K562 (cell line): ENCODE data around the gene TP53BP2. TPM values are rescaled to one million over a fixed set of nuclear protein-coding genes. Genes with fewer than 3 reads are reported as not detected.

Source experiments
- CREB3L1 ChIP-seq: fragments of 450-650 bp; IDR thresholded peaks from 2 replicates; pipeline ENCODE4 v1.6.1; 2014; ENCODE audit warnings: low read depth, mild to moderate bottlenecking, moderate library complexity, borderline replicate concordance
- E2F3 ChIP-seq: fragments of 250-450 bp; sonication (Bioruptor Pico); IDR thresholded peaks from 2 replicates; pipeline ENCODE4 v1.4.0; 2020; ENCODE audit warnings: mild to moderate bottlenecking
- FOXK2 ChIP-seq, 2 experiments: fragments of 450-650 bp; IDR thresholded peaks in 1 of 2; conservative IDR thresholded peaks in 1 of 2; 2 replicates each; pipeline ENCODE4 v1.6.1; 2016; ENCODE audit warnings: low read depth in 2 of 2, mild to moderate bottlenecking in 1 of 2
- HDAC2 ChIP-seq: fragments of 450-650 bp; IDR thresholded peaks from 2 replicates; pipeline ENCODE4 v1.6.1; 2016; ENCODE audit warnings: mild to moderate bottlenecking
- JUN ChIP-seq, 2 experiments: sonication (generic) in 1 of 2; formaldehyde crosslinking in 1 of 2; IDR thresholded peaks; 2 replicates each; pipeline versions ENCODE4 v1.6.1 to v1.8.0; 2012 to 2022; ENCODE audit warnings: borderline replicate concordance in 2 of 2, mild to moderate bottlenecking in 2 of 2, improper control_type of control experiment in 1 of 2, low read depth in 1 of 2, low read length in 1 of 2, missing genetic modification reagents in 1 of 2
- MAFG ChIP-seq: fragments of 450-650 bp; conservative IDR thresholded peaks from 2 replicates; pipeline ENCODE4 v1.6.1; 2016; ENCODE audit warnings: missing genetic modification characterization, missing compliant biosample characterization
- MEF2A ChIP-seq: IDR thresholded peaks from 2 replicates; pipeline ENCODE4 v1.6.1; 2011; ENCODE audit warnings: low read depth, mild to moderate bottlenecking, low read length, moderate library complexity; ENCODE audit not compliant: control insufficient read depth
- MTA1 ChIP-seq: fragments of 450-650 bp; IDR thresholded peaks from 2 replicates; pipeline ENCODE4 v1.6.1; 2017; ENCODE audit warnings: borderline replicate concordance
- RCOR1 ChIP-seq, 2 experiments: IDR thresholded peaks; 2 replicates each; pipeline ENCODE4 v1.6.1; 2012; ENCODE audit warnings: low read depth in 2 of 2, low read length in 2 of 2, borderline replicate concordance in 1 of 2, improper control_type of control experiment in 1 of 2
- TAL1 ChIP-seq: fragments of 450-650 bp; IDR thresholded peaks from 2 replicates; pipeline ENCODE4 v1.6.1; 2016; ENCODE audit warnings: mild to moderate bottlenecking
- polyA plus RNA-seq, 8 experiments: library from polyadenylated mRNA; depleted of rRNA in 4 of 8; stranded (reverse) in 5 of 8; unstranded in 3 of 8; fragments of >200 nt; fragmentation: Nextera tagmentation in 2 of 8; fragmentation: Illumina TruSeq in 1 of 8; extraction: Ambion mirVana in 2 of 8; extraction: Trizol in 1 of 8; gene quantifications; 2 replicates each; pipeline versions ENCODE4 v1.2.1 to v1.2.3, GENCODE V29; 2011 to 2014; ENCODE audit warnings: inconsistent platforms in 1 of 8, missing spikeins in 1 of 8
- total RNA-seq, 7 experiments: library from RNA; depleted of rRNA in 6 of 7; stranded (reverse); fragments of >200 nt in 6 of 7; fragmentation: Illumina TruSeq in 2 of 7; extraction: Trizol in 2 of 7; gene quantifications; 2 replicates each; pipeline versions ENCODE4 v1.2.1 to v1.2.3, GENCODE V29; 2011 to 2021; ENCODE audit warnings: low replicate concordance in 1 of 7
- TF ChIP-seq, protein P1 (sequence below), 2 experiments: fragments of 450-650 bp in 1 of 2; sonication (generic) in 1 of 2; formaldehyde crosslinking in 1 of 2; IDR thresholded peaks; 2 replicates each; pipeline versions ENCODE4 v1.7.1 to v1.9.0; 2016 to 2022; ENCODE audit warnings: inconsistent platforms in 1 of 2, mild to moderate bottlenecking in 1 of 2, missing genetic modification reagents in 1 of 2
- TF ChIP-seq, protein P2 (sequence below), 3 experiments: IDR thresholded peaks in 2 of 3; conservative IDR thresholded peaks in 1 of 3; 2 replicates each; pipeline ENCODE4 v1.5.1; 2011 to 2012; ENCODE audit warnings: low read length in 3 of 3, mild to moderate bottlenecking in 3 of 3, control low read depth in 2 of 3, improper control_type of control experiment in 1 of 3, inconsistent platforms in 1 of 3, low read depth in 1 of 3, mixed read lengths in 1 of 3, moderate library complexity in 1 of 3; ENCODE audit not compliant: insufficient read depth in 2 of 3

TP53BP2 gene
- total and polyA plus RNA-seq, 9 of the 15 experiments (the other 6 are each of a cell fraction or from before 2014, with no cell fraction given) = 17.0 to 69.6 (median 40.1) TPM

DNA sequence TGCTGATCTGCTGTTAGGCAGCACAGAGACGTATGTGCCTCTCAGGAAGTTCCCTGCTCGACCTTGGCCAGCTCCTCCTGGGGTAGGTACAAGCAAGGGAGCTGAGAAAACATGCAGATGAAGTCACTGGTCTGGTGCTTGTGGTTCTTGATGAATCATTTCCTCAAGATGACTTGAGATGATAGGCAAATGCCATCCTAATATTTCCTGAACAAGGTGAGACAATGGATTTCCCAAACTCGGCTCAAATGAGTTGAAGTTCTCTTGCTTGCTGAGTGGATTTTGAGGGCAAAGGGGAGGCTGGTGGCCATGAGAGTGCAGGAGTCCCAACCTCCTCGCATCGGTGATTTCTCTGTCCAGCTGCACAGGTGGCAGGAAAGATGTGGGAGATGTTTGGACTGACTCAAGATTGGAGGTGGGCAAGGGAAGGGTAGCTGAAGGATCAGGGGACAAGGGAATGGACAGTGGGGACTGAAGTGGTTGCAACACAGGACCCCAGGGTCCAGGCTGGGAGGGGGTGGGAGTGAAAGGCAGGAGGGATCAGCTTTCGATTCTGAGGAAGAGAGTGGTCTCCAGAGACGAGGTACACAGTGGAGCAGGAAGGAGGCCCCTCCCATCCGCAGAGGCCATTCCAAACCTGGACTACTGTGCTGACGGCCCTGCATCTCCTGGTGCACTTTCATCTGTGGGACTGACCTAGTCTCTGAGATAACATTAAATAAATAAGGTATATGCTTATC lies 69.5 kb downstream of the TP53BP2 start (continued):
- TF ChIP-seq, protein P1, sequence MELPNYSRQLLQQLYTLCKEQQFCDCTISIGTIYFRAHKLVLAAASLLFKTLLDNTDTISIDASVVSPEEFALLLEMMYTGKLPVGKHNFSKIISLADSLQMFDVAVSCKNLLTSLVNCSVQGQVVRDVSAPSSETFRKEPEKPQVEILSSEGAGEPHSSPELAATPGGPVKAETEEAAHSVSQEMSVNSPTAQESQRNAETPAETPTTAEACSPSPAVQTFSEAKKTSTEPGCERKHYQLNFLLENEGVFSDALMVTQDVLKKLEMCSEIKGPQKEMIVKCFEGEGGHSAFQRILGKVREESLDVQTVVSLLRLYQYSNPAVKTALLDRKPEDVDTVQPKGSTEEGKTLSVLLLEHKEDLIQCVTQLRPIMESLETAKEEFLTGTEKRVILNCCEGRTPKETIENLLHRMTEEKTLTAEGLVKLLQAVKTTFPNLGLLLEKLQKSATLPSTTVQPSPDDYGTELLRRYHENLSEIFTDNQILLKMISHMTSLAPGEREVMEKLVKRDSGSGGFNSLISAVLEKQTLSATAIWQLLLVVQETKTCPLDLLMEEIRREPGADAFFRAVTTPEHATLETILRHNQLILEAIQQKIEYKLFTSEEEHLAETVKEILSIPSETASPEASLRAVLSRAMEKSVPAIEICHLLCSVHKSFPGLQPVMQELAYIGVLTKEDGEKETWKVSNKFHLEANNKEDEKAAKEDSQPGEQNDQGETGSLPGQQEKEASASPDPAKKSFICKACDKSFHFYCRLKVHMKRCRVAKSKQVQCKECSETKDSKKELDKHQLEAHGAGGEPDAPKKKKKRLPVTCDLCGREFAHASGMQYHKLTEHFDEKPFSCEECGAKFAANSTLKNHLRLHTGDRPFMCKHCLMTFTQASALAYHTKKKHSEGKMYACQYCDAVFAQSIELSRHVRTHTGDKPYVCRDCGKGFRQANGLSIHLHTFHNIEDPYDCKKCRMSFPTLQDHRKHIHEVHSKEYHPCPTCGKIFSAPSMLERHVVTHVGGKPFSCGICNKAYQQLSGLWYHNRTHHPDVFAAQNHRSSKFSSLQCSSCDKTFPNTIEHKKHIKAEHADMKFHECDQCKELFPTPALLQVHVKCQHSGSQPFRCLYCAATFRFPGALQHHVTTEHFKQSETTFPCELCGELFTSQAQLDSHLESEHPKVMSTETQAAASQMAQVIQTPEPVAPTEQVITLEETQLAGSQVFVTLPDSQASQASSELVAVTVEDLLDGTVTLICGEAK (IDR thresholded peaks at IDR 0.05) = peak; percentile 24; the same call in 1 of the 2 replicates
- TF ChIP-seq, protein P1 (CRISPR knock-in tag; IDR thresholded peaks at IDR 0.05) = no peak
- TF ChIP-seq MEF2A (no peak), HDAC2 (peak; percentile 50; the same call in 1 of the 2 replicates), TAL1 (peak; percentile 51; the same call in 1 of the 2 replicates), RCOR1 (IDR thresholded peaks at IDR 0.05; ENCODE audit: borderline replicate concordance in 1 of 2, low read depth in 2 of 2, low read length in 2 of 2) (peak in 1 of 2 experiments; percentile 69; a peak in 2 of 4 replicates), FOXK2 (conservative IDR thresholded peaks at IDR 0.05 in 1 of 2, IDR thresholded peaks at IDR 0.05 in 1 of 2; ENCODE audit: low read depth in 2 of 2) (peak; percentile 58 to 81; a peak in 3 of 4 replicates), MAFG (tag) (peak; percentile 51), CREB3L1 (0 out of 2 replicates have a peak, but pooled peaks have one; percentile 43), E2F3 (0 out of 2 replicates have a peak, but pooled peaks have one; percentile 45), JUN (IDR thresholded peaks at IDR 0.05; ENCODE audit: borderline replicate concordance, low read depth, low read length) (peak; percentile 99), JUN (CRISPR knock-in tag; IDR thresholded peaks at IDR 0.05; ENCODE audit: borderline replicate concordance) (no peak), MTA1 (peak; percentile 72)
- TF ChIP-seq, protein P2, sequence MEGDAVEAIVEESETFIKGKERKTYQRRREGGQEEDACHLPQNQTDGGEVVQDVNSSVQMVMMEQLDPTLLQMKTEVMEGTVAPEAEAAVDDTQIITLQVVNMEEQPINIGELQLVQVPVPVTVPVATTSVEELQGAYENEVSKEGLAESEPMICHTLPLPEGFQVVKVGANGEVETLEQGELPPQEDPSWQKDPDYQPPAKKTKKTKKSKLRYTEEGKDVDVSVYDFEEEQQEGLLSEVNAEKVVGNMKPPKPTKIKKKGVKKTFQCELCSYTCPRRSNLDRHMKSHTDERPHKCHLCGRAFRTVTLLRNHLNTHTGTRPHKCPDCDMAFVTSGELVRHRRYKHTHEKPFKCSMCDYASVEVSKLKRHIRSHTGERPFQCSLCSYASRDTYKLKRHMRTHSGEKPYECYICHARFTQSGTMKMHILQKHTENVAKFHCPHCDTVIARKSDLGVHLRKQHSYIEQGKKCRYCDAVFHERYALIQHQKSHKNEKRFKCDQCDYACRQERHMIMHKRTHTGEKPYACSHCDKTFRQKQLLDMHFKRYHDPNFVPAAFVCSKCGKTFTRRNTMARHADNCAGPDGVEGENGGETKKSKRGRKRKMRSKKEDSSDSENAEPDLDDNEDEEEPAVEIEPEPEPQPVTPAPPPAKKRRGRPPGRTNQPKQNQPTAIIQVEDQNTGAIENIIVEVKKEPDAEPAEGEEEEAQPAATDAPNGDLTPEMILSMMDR (IDR thresholded peaks at IDR 0.05 in 2 of 3, conservative IDR thresholded peaks at IDR 0.05 in 1 of 3; ENCODE audit: insufficient read depth in 2 of 3, low read depth in 1 of 3, low read length in 3 of 3) = no peak
